RWPE1 (cell line): Measurements from ENCODE around the gene RANGAP1.

Source experiments
- CTCF ChIA-PET: fragments of 350-600 bp; sonication (Branson Sonifier 250); formaldehyde crosslinking; extraction: SDS; loops from one replicate; lab custom pipeline; 2021; lab: Yijun Ruan, JAX
- POLR2A ChIA-PET: fragments of 400-600 bp; formaldehyde crosslinking; extraction: SDS; loops from one replicate; lab custom pipeline; 2020; ENCODE audit warnings: antibody characterized with exemption; ENCODE audit not compliant: low non-redundant PET; lab: Yijun Ruan, JAX
- DNase-seq: peaks from one replicate; pipeline ENCODE4 v3.0.0; 2012; ENCODE audit warnings: low spot score
- H3K27ac ChIP-seq: fragments of 450-650 bp; 2 replicates; pipeline ENCODE4 v1.5.1; 2017
- CTCF ChIP-seq: fragments of 450-650 bp; conservative IDR thresholded peaks from 2 replicates; pipeline ENCODE4 v1.5.1; 2017; ENCODE audit warnings: low read depth, mild to moderate bottlenecking

The RANGAP1 gene

GRCh38 chr22:41198027-41198580 is 87.9 kb downstream of the RANGAP1 start:
- CTCF ChIA-PET = interaction anchor here (0.9 kb wide), 1 partner anchor 39 kb away, joined by 3 read pairs; no protein-coding TSS in a partner anchor
- DNase-seq = no peak
- TF ChIP-seq CTCF = no peak
- POLR2A ChIA-PET = interaction anchor here (0.9 kb wide), 1 partner anchor 9 kb away, joined by 4 read pairs; no protein-coding TSS in a partner anchor
- peak overlapping the region; percentile 79 for H3K27ac ChIP-seq

- TF ChIP-seq CTCF = no peak
- ChIA-PET POLR2A (interaction anchor here (0.6 to 0.9 kb wide), 2 partner anchors 10 kb away, joined by 4 to 6 read pairs; no protein-coding TSS in a partner anchor), CTCF (interaction anchor here (0.9 kb wide), 1 partner anchor 40 kb away, joined by 3 read pairs; no protein-coding TSS in a partner anchor)
- peak overlapping the region; percentile 79 for H3K27ac ChIP-seq
- peak; percentile 70 for DNase-seq
Observed at GRCh38 chr22:41197038-41197972, 88.7 kb downstream of the RANGAP1 start.
